A549 (cell line): ENCODE measurements around the gene SOX2.

Experiments
- BHLHE40 ChIP-seq: IDR thresholded peaks from 2 replicates; pipeline ENCODE4 v1.6.1; 2012; ENCODE audit warnings: low read depth, low read length, inconsistent platforms
- EP300 ChIP-seq, 2 experiments: fragments of >200 bp; sonication (Bioruptor Twin); formaldehyde crosslinking; IDR thresholded peaks; 2 replicates in 1 of 2; 3 replicates in 1 of 2; pipeline ENCODE4 v1.6.1; 2016 to 2017
- PHF8 ChIP-seq: fragments of 200-600 bp; sonication (generic); IDR thresholded peaks from 2 replicates; pipeline ENCODE4 v1.6.1; 2016; ENCODE audit warnings: low read depth, mild to moderate bottlenecking, antibody characterized with exemption, moderate library complexity, borderline replicate concordance
- TF ChIP-seq, protein P1 (sequence below): fragments of >200 bp; sonication (Bioruptor Twin); formaldehyde crosslinking; IDR thresholded peaks from 3 replicates; pipeline ENCODE4 v1.5.1; 2016
- TF ChIP-seq, protein P2 (sequence below): IDR thresholded peaks from 2 replicates; pipeline ENCODE4 v1.6.1; 2012
- TF ChIP-seq, protein P3 (sequence below): fragments of 200-600 bp; sonication (generic); IDR thresholded peaks from 2 replicates; pipeline ENCODE4 v1.6.1; 2016; ENCODE audit warnings: antibody characterized with exemption, mild to moderate bottlenecking, moderate library complexity

- TF ChIP-seq PHF8 (no peak), BHLHE40 (no peak), EP300 (IDR thresholded peaks at IDR 0.05) (no peak)
- TF ChIP-seq, protein P1, sequence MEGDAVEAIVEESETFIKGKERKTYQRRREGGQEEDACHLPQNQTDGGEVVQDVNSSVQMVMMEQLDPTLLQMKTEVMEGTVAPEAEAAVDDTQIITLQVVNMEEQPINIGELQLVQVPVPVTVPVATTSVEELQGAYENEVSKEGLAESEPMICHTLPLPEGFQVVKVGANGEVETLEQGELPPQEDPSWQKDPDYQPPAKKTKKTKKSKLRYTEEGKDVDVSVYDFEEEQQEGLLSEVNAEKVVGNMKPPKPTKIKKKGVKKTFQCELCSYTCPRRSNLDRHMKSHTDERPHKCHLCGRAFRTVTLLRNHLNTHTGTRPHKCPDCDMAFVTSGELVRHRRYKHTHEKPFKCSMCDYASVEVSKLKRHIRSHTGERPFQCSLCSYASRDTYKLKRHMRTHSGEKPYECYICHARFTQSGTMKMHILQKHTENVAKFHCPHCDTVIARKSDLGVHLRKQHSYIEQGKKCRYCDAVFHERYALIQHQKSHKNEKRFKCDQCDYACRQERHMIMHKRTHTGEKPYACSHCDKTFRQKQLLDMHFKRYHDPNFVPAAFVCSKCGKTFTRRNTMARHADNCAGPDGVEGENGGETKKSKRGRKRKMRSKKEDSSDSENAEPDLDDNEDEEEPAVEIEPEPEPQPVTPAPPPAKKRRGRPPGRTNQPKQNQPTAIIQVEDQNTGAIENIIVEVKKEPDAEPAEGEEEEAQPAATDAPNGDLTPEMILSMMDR, result no peak
- TF ChIP-seq, protein P2, sequence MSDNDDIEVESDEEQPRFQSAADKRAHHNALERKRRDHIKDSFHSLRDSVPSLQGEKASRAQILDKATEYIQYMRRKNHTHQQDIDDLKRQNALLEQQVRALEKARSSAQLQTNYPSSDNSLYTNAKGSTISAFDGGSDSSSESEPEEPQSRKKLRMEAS, result no peak
- TF ChIP-seq, protein P3, sequence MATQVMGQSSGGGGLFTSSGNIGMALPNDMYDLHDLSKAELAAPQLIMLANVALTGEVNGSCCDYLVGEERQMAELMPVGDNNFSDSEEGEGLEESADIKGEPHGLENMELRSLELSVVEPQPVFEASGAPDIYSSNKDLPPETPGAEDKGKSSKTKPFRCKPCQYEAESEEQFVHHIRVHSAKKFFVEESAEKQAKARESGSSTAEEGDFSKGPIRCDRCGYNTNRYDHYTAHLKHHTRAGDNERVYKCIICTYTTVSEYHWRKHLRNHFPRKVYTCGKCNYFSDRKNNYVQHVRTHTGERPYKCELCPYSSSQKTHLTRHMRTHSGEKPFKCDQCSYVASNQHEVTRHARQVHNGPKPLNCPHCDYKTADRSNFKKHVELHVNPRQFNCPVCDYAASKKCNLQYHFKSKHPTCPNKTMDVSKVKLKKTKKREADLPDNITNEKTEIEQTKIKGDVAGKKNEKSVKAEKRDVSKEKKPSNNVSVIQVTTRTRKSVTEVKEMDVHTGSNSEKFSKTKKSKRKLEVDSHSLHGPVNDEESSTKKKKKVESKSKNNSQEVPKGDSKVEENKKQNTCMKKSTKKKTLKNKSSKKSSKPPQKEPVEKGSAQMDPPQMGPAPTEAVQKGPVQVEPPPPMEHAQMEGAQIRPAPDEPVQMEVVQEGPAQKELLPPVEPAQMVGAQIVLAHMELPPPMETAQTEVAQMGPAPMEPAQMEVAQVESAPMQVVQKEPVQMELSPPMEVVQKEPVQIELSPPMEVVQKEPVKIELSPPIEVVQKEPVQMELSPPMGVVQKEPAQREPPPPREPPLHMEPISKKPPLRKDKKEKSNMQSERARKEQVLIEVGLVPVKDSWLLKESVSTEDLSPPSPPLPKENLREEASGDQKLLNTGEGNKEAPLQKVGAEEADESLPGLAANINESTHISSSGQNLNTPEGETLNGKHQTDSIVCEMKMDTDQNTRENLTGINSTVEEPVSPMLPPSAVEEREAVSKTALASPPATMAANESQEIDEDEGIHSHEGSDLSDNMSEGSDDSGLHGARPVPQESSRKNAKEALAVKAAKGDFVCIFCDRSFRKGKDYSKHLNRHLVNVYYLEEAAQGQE, result no peak
These were observed 15.8 kb downstream of the SOX2 start for GRCh38 chr3:181727341-181728032.
